OCI-LY7 (cell line): Measurements from ENCODE around the gene MMP27.

ENCODE experiments used
- CTCF ChIP-seq: fragments of 200-600 bp; sonication (generic); conservative IDR thresholded peaks from 2 replicates; pipeline ENCODE4 v1.5.1; 2014; ENCODE audit warnings: mild to moderate bottlenecking, antibody characterized with exemption, low read length, moderate library complexity, mixed read lengths
- EZH2phosphoT487 ChIP-seq: fragments of 200-600 bp; sonication (generic); IDR thresholded peaks from 2 replicates; pipeline ENCODE4 v1.6.1; 2018; ENCODE audit warnings: low read depth, borderline replicate concordance, mild to moderate bottlenecking, mixed run types, antibody characterized with exemption, low read length, moderate library complexity, mixed read lengths

GRCh38 chr11:102680945-102681344 lies 24.6 kb downstream of the MMP27 start:
- TF ChIP-seq CTCF (no peak), EZH2phosphoT487 (no peak)
